ENCODE measurements around the gene GFRA3.

Gene GFRA3

DNA sequence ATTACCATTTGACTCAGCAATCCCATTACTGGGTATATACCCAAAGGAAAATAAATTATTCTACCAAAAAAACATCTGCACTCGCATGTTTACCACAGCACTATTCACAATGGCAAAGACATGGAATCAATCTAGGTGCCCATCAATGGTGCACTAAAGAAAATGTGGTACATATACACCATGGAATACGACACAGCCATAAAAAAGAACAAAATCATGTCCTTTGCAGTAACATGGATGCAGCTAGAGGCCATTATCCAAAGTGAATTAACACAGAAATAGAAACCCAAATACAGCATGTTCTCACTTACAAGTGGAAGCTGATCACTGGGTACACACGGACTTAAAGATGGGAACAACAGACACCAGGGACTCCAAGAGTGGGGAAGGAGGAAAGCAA, 63.4 kb downstream of the GFRA3 start:
- no peak for FAIRE-seq
- DNase-seq (ENCODE audit: extremely low spot score, insufficient read length, low read depth) = no peak
